ENCODE measurements around the gene MAD1L1.

- TF ChIP-seq CTCF (conservative IDR thresholded peaks at IDR 0.05) (no peak), ZFX (IDR thresholded peaks at IDR 0.05) (no peak)
Observed at GRCh38 chr7:2105280-2105679, 127.5 kb downstream of the MAD1L1 start.

Measured in C4-2B (cell line).